ENCODE results near the gene TCAF1.

The TCAF1 gene

GRCh38 chr7:143901668-143902331, at the start of gene TCAF1:
Gene TCAF1 (minus strand): TSS chr7:143902176. CDS start chr7:143876608, 25,568 bp downstream.
- DNase-seq (ENCODE audit: low spot score), result peak; percentile 88

- DNase-seq (ENCODE audit: low spot score), result no peak
Observed at GRCh38 chr7:143948733-143949132, 46.8 kb upstream of the TCAF1 start.

GRCh38 chr7:143947111-143947510, 45.1 kb upstream of the TCAF1 start:
- DNase-seq (ENCODE audit: low spot score), result no peak

GRCh38 chr7:143945423-143945822, 43.4 kb upstream of the TCAF1 start:
- DNase-seq (ENCODE audit: low spot score), result no peak

GRCh38 chr7:143938379-143939243, 36.6 kb upstream of the TCAF1 start:
- no peak for DNase-seq (ENCODE audit: low spot score)

- DNase-seq (ENCODE audit: low spot score), result no peak
Observed at GRCh38 chr7:143936087-143937009, 34.4 kb upstream of the TCAF1 start.

GRCh38 chr7:143934526-143935325, 32.8 kb upstream of the TCAF1 start, which contains the start of gene OR2F2:
Gene OR2F2 (plus strand): TSS chr7:143935233. CDS start chr7:143935233, 0 bp downstream.
- DNase-seq (ENCODE audit: low spot score), result no peak

- DNase-seq (ENCODE audit: low spot score), result no peak
Observed at GRCh38 chr7:143931739-143932138, 29.8 kb upstream of the TCAF1 start.

- no peak for DNase-seq (ENCODE audit: low spot score)
Observed at GRCh38 chr7:143929224-143929920, 27.4 kb upstream of the TCAF1 start.

- no peak for DNase-seq (ENCODE audit: low spot score)
Observed at GRCh38 chr7:143924851-143925250, 22.9 kb upstream of the TCAF1 start.

GRCh38 chr7:143914938-143915652, 13.1 kb upstream of the TCAF1 start:
- no peak for DNase-seq (ENCODE audit: low spot score)

- no peak for DNase-seq (ENCODE audit: low spot score)
Observed at GRCh38 chr7:143913945-143914615, 12.1 kb upstream of the TCAF1 start.

- DNase-seq (ENCODE audit: low spot score), result no peak
Observed at GRCh38 chr7:143910473-143911248, 8.7 kb upstream of the TCAF1 start.

- no peak for DNase-seq (ENCODE audit: low spot score)
Observed at GRCh38 chr7:143909863-143910262, 7.9 kb upstream of the TCAF1 start.

GRCh38 chr7:143908120-143908519, 6.1 kb upstream of the TCAF1 start:
- DNase-seq (ENCODE audit: low spot score), result no peak

GRCh38 chr7:143906895-143907294, 4.9 kb upstream of the TCAF1 start:
- DNase-seq (ENCODE audit: low spot score), result no peak

GRCh38 chr7:143906151-143906550, 4.2 kb upstream of the TCAF1 start:
- no peak for DNase-seq (ENCODE audit: low spot score)

GRCh38 chr7:143905509-143905908, 3.5 kb upstream of the TCAF1 start:
- no peak for DNase-seq (ENCODE audit: low spot score)

Data from NAMALWA (cell line).